ENCODE measurements around the gene UMODL1.

The UMODL1 gene

DNA sequence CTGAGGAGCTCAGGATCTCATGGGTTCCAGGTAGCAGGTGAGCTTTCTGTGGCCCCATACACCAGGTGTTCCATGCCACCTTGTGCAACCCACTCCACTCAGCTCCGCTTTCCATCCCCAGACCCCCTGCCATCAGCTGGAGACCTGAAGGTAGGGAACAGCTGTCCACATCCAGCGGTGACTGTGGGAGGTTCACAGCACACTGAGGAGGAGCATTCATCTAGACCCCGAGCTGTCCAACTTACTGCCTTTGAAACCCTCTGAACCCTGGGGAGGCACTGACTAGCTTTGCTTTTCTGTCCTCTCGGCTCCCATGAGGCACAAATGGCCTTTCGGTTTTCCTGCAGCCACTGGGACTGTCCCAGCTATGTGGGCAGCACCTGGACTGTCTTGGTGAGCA is 119.9 kb downstream of the UMODL1 start:
- TF ChIP-seq GATA3 (IDR thresholded peaks at IDR 0.05; ENCODE audit: low read depth, low read length) (no peak), GATA2 (IDR thresholded peaks at IDR 0.05; ENCODE audit: low read depth, low read length) (no peak)

DNA sequence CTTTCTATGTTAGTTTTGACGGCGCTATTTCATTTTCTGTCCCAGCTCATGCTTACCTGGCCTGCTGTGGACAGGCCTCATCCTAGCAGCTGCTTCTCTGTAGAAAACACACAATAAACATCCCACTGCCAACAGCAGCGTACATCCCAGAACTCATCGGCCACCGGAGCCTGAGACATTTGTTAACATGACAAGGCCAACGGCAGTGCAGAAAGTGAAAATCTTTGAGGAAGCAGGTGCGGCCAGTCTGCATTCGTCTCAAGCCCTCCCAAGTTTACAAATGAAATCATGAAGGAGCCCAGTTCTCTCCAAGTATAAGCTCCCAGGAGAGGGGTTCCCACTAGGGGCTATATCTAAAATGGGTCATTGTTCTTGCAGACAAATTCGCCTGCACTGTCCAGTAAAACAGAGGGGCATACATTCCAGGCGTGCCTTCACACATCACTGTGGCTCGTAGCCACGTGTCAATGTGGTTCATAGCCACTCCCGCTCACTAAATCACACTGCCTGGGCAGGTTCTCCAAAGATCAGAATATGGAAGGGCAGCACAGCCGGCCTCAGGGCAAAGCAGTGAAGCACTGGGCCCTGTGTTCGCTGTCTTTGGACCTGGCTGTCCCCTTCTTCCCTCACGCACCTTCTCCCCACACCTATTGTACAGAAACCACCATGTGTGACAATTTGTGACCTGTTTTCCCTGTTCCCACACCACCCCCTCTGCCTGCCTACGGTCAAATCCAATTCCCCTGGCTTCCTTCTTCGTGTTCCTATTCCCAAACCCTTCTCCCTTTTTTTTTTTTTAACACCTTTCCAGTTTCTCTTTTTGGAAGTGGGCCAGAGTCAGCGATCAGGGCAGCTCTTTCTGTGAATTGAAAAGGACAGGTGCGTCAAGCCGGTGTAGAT is 120.8 kb downstream of the UMODL1 start:
- no peak for TF ChIP-seq GATA3 (IDR thresholded peaks at IDR 0.05; ENCODE audit: low read depth, low read length)
- TF ChIP-seq GATA2 (IDR thresholded peaks at IDR 0.05; ENCODE audit: low read depth, low read length) = no peak

Data from SH-SY5Y (cell line).